Peyer's patch (tissue), 4 donors: ENCODE measurements around the gene POFUT2. TPM values are rescaled to one million over a fixed set of nuclear protein-coding genes. Genes with fewer than 3 reads are reported as not detected.
A peak's percentile ranks its signal among the peaks of the same experiment; 100 is the strongest.

Experiments
- DNase-seq, 3 donors: peaks; one replicate each; pipeline ENCODE4 v3.0.0-alpha.2; 2017 to 2019
- H3K27ac ChIP-seq, 4 donors: fragments of 200-600 bp; sonication (generic); one replicate each; pipeline ENCODE4 v1.5.1; 2016 to 2019
- H3K27me3 ChIP-seq, 2 donors: fragments of 200-600 bp; sonication (generic); one replicate each; pipeline ENCODE4 v1.5.1; 2019
- H3K36me3 ChIP-seq, 3 donors: fragments of 200-600 bp; sonication (generic); one replicate each; pipeline ENCODE4 v1.5.1; 2016 to 2019
- H3K4me1 ChIP-seq, 4 donors: fragments of 200-600 bp; sonication (generic); one replicate each; pipeline ENCODE4 v1.5.1; 2016 to 2019
- H3K4me3 ChIP-seq, 4 donors: fragments of 200-600 bp; sonication (generic); 1 replicate in 3 of 4; 2 replicates in 1 of 4; pipeline ENCODE4 v1.5.1; 2016 to 2019; ENCODE audit warnings: mild to moderate bottlenecking in 1 of 4
- H3K9me3 ChIP-seq, 4 donors: fragments of 200-600 bp; sonication (generic); one replicate each; pipeline ENCODE4 v1.5.1; 2016 to 2019; ENCODE audit warnings: mild to moderate bottlenecking in 1 of 4
- CTCF ChIP-seq, 6 experiments: fragments of 450-650 bp in 4 of 6; fragments of 200-600 bp in 2 of 6; sonication (generic) in 1 of 6; IDR thresholded peaks; one replicate each; pipeline ENCODE4 v1.5.1; 2017 to 2019; ENCODE audit warnings: antibody characterized with exemption in 6 of 6, mild to moderate bottlenecking in 3 of 6, moderate library complexity in 1 of 6
- POLR2A ChIP-seq, 2 donors: fragments of 450-650 bp; IDR thresholded peaks; one replicate each; pipeline ENCODE4 v1.5.1; 2017; ENCODE audit warnings: antibody characterized with exemption in 2 of 2, mild to moderate bottlenecking in 2 of 2, moderate library complexity in 2 of 2
- total RNA-seq, 4 donors: library from RNA; depleted of rRNA; stranded (reverse); fragments of >200 nt; gene quantifications; one replicate each; pipeline ENCODE4 v1.1.0, GENCODE V29; 2016

Gene POFUT2
- total RNA-seq, 4 donors from 2014 or later = 25.6 to 76.4 (median 47.6) TPM

DNA sequence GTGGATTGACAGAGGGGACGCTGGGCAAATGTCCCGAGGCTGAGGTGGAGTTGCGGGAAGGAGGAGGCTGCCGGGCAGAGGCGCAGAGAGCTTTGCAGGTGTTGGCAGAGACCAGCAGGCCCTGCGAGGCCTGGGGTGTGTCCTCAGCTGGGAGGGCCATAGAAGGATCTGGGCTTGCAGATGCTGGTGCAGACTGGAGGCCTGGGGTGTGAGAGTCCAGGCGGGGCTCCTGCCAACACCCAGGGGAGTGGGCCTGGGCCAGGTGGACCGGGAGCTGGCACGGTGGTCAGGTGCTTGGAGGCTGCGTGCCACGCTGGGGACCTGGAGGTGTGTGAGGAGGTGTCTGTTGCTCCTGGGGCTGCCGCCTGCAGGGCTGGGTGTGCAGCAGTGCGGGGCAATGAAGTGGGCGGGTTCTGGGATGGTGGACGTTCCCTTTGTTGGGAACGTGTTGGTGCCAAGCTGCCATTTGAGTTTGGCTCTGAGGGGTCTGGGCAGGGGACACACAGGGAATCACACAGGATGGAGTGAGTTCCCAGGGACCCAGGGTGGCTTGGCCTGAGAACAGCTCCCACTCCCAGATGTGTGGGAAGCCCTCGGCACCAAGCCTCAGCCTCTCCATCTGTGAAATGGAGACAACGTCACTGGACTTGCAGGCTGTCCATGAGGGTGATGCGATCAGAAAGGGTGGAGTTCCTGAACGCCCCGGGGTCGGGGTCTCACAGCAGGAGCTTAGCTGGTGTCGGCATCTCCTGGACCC lies 39.9 kb upstream of the POFUT2 start:
- no peaks in the 10 kb centered on the region for H3K9me3 ChIP-seq
- H3K27ac ChIP-seq = no peak overlapping the region
- H3K27me3 ChIP-seq = no peaks in the 10 kb centered on the region
- peak in 1 of 3 donors; percentile 48 for DNase-seq
- H3K4me3 ChIP-seq = no peak overlapping the region
- no peaks in the 10 kb centered on the region for H3K36me3 ChIP-seq
- peaks cover 0 to 17% (median 0%) of the 10 kb centered on the region in 4 donors for H3K4me1 ChIP-seq
- TF ChIP-seq CTCF (IDR thresholded peaks at IDR 0.05) (no peak), POLR2A (IDR thresholded peaks at IDR 0.05) (no peak)

DNA sequence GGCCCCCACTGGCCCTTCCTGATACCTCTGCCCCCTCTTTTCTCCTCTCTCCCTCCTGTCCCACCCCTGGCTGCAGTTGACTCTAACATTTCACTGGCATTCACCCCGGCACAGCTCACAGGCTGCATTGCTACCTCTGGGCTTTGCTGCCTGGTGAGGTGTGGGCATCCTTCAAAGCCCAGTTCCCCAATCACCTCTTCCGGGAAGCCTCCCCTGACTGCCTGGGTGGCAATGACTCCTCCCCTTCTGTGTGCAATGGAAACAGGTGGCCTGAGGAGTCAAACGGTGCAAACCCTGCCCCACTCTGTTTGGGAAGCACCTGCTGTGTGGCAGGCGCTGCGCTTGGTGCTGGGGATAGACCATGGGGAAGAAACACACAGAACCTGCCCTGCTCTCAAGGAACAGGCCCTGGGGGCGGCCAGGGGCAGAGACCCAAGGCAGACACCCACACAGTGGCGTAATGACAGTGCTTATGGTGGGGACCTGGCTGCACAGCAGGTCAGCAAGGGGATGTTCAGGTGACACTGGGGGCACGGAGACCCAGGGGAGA lies 39.3 kb upstream of the POFUT2 start:
- Histone ChIP-seq H3K9me3 (no peaks in the 10 kb centered on the region), H3K27me3 (no peaks in the 10 kb centered on the region), H3K36me3 (no peaks in the 10 kb centered on the region), H3K27ac (no peak overlapping the region), H3K4me3 (no peak overlapping the region), H3K4me1 (peaks cover 0 to 17% (median 0%) of the 10 kb centered on the region in 4 donors)
- TF ChIP-seq POLR2A (IDR thresholded peaks at IDR 0.05) (no peak), CTCF (IDR thresholded peaks at IDR 0.05) (no peak)
- DNase-seq = peak in 1 of 3 donors; percentile 30

- no peaks in the 10 kb centered on the region for H3K9me3 ChIP-seq
- H3K27me3 ChIP-seq = no peaks in the 10 kb centered on the region
- no peak overlapping the region for H3K27ac ChIP-seq
- TF ChIP-seq POLR2A (IDR thresholded peaks at IDR 0.05) (no peak), CTCF (IDR thresholded peaks at IDR 0.05) (no peak)
- H3K36me3 ChIP-seq = no peaks in the 10 kb centered on the region
- DNase-seq = peak in 1 of 3 donors; percentile 40
- H3K4me3 ChIP-seq = no peak overlapping the region
- peaks cover 0 to 17% (median 0%) of the 10 kb centered on the region in 4 donors for H3K4me1 ChIP-seq
Observed at GRCh38 chr21:45326169-45326851, 38.6 kb upstream of the POFUT2 start.

GRCh38 chr21:45325206-45326168 lies 37.8 kb upstream of the POFUT2 start:
- no peak for TF ChIP-seq CTCF (IDR thresholded peaks at IDR 0.05)
- TF ChIP-seq POLR2A (IDR thresholded peaks at IDR 0.05) = no peak
- no peaks in the 10 kb centered on the region for H3K36me3 ChIP-seq
- H3K27me3 ChIP-seq = no peaks in the 10 kb centered on the region
- peaks cover 0 to 17% (median 0%) of the 10 kb centered on the region in 4 donors for H3K4me1 ChIP-seq
- H3K9me3 ChIP-seq = no peaks in the 10 kb centered on the region
- no peak overlapping the region for H3K27ac ChIP-seq
- DNase-seq = peak in 1 of 3 donors; percentile 34
- H3K4me3 ChIP-seq = no peak overlapping the region
